ENCODE measurements around the gene KCNK6.

Gene KCNK6

DNA sequence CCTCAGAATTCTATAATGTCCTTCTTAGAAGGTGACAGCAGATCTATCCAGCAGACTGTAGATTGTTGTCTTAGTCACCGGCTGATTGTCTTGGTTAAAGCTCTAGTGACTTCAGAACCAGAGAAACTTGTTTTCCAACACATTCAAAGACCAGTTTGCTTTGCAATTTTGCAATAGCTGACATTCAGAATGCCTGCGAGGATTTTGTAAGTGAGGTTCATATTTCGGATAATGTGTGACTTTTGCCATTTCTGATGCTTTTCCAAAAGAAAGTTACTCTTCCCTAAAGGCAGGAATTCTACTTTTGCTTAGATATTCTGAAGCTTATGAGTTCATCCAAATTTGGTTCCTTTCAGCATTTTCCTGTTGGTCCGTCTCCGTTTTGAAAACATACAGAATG is 42.1 kb upstream of the KCNK6 start:
- Mint-ChIP-seq H3K4me3 (no peak overlapping the region), H3K27me3 (ENCODE audit: low read depth, poor library complexity) (peaks cover 4% of the 10 kb centered on the region), H3K4me1 (peaks cover 30% of the 10 kb centered on the region), H3K27ac (no peak overlapping the region), H3K36me3 (ENCODE audit: low read depth) (no peaks in the 10 kb centered on the region), H3K9me3 (no peaks in the 10 kb centered on the region)
- no peak for DNase-seq
- TF ChIP-seq, protein P1, sequence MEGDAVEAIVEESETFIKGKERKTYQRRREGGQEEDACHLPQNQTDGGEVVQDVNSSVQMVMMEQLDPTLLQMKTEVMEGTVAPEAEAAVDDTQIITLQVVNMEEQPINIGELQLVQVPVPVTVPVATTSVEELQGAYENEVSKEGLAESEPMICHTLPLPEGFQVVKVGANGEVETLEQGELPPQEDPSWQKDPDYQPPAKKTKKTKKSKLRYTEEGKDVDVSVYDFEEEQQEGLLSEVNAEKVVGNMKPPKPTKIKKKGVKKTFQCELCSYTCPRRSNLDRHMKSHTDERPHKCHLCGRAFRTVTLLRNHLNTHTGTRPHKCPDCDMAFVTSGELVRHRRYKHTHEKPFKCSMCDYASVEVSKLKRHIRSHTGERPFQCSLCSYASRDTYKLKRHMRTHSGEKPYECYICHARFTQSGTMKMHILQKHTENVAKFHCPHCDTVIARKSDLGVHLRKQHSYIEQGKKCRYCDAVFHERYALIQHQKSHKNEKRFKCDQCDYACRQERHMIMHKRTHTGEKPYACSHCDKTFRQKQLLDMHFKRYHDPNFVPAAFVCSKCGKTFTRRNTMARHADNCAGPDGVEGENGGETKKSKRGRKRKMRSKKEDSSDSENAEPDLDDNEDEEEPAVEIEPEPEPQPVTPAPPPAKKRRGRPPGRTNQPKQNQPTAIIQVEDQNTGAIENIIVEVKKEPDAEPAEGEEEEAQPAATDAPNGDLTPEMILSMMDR (IDR thresholded peaks at IDR 0.05), result no peak

DNA sequence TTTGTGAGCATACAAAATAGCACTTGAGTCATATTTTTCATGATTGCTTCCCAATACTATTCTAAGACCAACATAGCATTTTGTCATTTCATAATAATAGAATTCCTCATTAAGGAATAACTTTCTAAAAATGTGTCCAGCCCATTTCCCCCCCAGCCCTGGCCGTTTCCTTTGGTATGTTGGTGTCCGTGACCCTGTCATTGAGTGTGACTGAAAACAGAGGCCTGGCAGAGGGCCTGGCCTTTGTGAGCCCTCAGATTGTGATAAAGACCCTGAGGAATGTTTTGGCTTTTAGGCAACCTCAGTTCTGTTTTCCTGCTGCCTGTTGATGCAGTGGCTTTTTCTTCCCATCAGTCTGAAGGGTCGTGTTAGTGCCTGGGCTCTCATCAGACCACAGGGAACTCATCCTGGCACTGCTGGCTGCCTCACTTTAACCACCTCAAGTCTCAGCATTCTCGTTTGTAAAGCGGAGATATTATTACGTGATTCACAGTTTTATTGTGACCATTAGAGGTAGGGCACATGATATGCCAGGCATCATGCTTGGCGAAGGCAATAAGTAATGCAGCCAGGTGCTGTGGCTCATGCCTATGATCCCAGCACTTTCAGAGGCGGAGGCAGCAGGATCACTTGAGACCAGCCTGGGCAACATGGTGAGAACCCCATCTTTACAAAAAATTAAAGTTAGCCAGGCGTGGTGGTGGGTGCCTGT is 41.5 kb upstream of the KCNK6 start:
- TF ChIP-seq, protein P1 (IDR thresholded peaks at IDR 0.05), result no peak
- Mint-ChIP-seq H3K27me3 (ENCODE audit: low read depth, poor library complexity) (peaks cover 4% of the 10 kb centered on the region), H3K9me3 (no peaks in the 10 kb centered on the region), H3K36me3 (ENCODE audit: low read depth) (no peaks in the 10 kb centered on the region), H3K4me3 (no peak overlapping the region), H3K27ac (peak overlapping the region; percentile 87), H3K4me1 (peaks cover 35% of the 10 kb centered on the region)
- no peak for DNase-seq

DNA sequence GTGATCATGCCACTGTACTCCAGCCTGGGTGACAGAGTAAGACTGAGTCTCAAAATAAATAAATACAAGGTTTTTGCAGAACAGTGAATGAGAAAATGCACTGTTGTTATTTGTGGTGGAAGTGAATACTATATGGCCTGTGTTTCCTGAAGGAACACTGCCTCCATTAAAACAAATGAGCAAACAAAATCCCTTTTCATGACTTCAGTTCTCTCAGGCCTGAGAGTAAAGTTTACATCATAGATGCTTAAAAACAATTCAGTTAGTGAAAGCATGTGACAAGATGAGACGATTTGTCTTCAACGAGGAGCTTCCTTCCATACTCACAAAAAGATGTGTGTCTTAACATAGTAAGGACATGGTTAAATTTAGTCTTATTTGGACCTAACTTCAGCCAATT is 40.9 kb upstream of the KCNK6 start:
- H3K27me3 Mint-ChIP-seq (ENCODE audit: low read depth, poor library complexity), result peaks cover 1% of the 10 kb centered on the region
- no peak for DNase-seq
- no peaks in the 10 kb centered on the region for H3K9me3 Mint-ChIP-seq
- TF ChIP-seq, protein P1 (IDR thresholded peaks at IDR 0.05), result no peak
- peak overlapping the region; percentile 87 for H3K27ac Mint-ChIP-seq
- no peaks in the 10 kb centered on the region for H3K36me3 Mint-ChIP-seq (ENCODE audit: low read depth)
- peaks cover 35% of the 10 kb centered on the region for H3K4me1 Mint-ChIP-seq
- H3K4me3 Mint-ChIP-seq, result no peak overlapping the region

DNA sequence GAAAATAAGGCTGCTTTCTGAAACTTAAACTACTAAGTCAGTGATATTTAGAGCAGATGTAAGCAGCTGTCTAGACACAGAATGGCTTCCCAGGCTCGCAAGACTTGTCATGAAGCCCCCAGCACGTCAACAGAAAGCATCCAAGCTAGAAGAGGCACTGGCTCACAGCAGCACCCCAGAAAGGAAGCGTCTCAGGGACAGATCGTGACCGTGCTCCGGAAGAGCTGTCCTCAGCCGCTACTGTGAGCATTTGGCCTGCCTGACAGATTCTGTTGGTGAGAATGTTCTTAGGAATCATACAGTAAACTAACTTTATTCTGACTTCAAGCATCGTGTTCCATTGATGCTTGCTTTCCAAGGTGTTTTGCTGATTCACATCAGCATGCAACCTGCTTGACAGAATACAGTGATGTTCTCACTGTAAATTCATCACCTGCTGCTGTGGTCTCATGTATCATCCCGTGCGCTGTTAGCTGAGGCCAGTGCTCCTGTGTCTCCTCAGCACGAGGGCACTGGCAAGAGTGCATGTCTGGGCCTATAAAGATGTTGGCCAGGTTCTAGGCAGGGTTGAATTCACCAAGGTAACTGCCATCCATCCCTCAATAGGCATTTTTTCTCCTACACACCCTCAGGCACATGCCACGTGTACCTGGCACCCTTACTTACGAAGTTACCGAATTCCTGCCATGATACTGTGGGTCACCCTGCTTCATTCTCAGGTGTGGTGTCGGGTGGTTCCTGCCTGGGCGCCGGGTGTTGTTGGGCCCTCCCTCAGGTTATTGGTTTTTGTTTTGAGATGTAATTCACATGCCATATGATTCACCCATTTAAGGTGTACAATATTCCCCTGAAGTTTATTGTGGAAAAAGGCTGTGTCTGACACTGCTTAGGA is 39.4 kb upstream of the KCNK6 start:
- DNase-seq, result no peak
- Mint-ChIP-seq H3K36me3 (ENCODE audit: low read depth) (no peaks in the 10 kb centered on the region), H3K9me3 (no peaks in the 10 kb centered on the region), H3K27me3 (ENCODE audit: low read depth, poor library complexity) (no peaks in the 10 kb centered on the region), H3K4me3 (no peak overlapping the region), H3K27ac (peak overlapping the region; percentile 64), H3K4me1 (peaks cover 39% of the 10 kb centered on the region)
- TF ChIP-seq, protein P1 (IDR thresholded peaks at IDR 0.05), result no peak

DNA sequence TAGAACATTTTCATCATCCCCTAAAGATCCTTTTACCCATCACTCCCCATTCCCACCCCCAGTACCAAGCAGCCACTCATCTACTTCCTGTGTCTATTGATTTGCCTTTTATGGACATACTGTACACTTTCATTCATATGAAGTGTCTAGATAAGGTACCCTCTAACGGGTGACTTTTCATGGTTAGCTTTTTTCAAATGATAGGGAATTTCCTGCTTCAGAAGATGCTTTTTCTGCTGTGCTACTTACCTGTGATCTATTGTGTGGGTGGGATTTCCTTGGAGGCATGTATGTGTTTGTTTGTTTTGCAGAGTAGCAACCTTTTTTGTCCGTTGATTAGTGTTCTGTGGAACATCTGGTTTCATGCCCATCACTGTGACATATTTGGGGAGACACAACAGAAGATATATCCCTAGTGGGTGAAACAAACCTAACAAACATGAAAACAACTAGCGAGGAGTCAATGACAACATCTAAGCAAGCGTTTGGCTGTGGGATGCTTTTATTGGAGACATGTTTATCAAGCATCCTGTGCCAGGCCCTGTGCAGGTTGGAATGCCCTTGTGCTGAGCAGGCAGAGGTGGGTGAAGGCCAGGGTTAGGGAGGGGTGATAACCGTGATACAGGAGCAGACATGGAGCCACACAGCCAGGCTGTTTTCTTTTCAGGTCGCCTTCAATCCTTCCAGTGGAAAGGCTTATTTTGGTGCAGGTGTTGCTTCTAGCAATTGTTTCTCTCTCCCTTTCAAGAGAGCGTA is 37.7 kb upstream of the KCNK6 start:
- Mint-ChIP-seq H3K27ac (peak overlapping the region; percentile 77), H3K9me3 (no peaks in the 10 kb centered on the region), H3K36me3 (ENCODE audit: low read depth) (peaks cover 15% of the 10 kb centered on the region), H3K27me3 (ENCODE audit: low read depth, poor library complexity) (no peaks in the 10 kb centered on the region), H3K4me3 (no peak overlapping the region), H3K4me1 (peaks cover 55% of the 10 kb centered on the region)
- TF ChIP-seq, protein P1 (IDR thresholded peaks at IDR 0.05), result no peak
- DNase-seq, result no peak

Data from nephron progenitor cell (in vitro differentiated cells).